CD4-positive, alpha-beta T cell treated with Interleukin-21 for 1 hour (primary cell): ENCODE data around the gene PRR7.

Source experiments
- DNase-seq: peaks from one replicate; pipeline ENCODE4 v3.0.0-alpha.2; 2020

The PRR7 gene

DNA sequence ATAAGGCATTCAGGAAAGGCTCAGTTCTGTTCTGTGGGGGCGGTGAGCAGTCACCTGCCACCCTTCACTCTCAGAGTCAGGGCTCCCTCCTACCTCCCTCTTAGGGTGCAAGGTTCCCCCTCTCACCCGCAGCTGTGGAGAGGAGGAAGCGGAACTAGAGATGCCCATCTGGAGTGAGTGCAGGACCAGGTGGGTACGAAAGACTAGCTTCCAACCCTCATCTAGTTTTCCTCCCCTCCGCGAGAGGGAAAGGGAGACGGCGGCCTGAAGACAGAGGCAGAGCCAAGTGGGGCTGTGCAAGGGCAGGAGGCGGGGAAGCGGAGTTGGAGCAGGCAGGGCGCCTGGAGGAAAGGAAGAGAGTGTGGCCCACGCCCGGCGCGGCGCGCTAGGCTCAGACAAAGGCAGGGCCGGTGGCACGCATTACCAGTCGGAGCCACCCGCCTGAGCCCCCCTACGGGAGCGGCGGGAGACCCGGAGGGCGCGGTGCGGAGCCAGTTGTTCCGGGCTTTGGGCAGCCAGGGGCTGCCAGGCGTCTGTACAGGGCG lies 7.3 kb downstream of the PRR7 start:
- DNase-seq, result no peak

DNA sequence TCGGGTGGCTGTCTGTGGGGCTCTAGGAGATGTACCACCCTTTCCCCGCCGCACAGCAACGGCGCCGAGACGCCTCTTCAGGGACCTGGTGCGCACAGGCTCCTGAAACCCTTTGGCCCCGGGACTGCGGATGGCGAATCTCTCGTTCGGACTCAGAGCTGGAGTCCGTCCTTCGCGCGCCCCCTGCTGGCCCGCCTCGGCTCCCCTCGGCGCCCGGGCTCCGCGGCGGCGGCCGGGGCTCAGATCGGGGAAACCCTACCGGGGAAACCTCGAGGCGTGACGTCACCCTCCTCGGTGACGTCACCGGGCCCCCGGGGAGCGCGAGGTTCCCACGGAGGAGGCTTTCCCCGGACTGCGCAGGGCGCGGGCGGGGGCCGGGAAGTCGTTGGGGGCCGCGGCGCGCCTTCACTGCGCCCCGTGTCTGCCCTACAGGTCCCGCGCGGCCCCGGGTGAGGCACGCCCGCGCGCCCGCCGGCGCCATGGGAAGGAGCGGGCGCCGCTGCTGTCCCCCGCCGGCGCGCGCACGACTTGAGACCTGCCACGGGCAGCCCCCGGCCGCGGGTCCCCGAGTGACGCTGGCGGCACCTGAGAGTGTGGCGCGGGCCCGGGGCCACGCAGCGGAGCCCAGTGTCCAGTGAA lies 7.9 kb downstream of the PRR7 start:
- peak; percentile 96 for DNase-seq

- peak; percentile 93 for DNase-seq
Observed at GRCh38 chr5:177455036-177455660, 8.5 kb downstream of the PRR7 start.

GRCh38 chr5:177455661-177456590 lies 9.3 kb downstream of the PRR7 start:
- DNase-seq, result peak; percentile 93

- no peak for DNase-seq
Observed at GRCh38 chr5:177456591-177456964, 10.0 kb downstream of the PRR7 start.

DNA sequence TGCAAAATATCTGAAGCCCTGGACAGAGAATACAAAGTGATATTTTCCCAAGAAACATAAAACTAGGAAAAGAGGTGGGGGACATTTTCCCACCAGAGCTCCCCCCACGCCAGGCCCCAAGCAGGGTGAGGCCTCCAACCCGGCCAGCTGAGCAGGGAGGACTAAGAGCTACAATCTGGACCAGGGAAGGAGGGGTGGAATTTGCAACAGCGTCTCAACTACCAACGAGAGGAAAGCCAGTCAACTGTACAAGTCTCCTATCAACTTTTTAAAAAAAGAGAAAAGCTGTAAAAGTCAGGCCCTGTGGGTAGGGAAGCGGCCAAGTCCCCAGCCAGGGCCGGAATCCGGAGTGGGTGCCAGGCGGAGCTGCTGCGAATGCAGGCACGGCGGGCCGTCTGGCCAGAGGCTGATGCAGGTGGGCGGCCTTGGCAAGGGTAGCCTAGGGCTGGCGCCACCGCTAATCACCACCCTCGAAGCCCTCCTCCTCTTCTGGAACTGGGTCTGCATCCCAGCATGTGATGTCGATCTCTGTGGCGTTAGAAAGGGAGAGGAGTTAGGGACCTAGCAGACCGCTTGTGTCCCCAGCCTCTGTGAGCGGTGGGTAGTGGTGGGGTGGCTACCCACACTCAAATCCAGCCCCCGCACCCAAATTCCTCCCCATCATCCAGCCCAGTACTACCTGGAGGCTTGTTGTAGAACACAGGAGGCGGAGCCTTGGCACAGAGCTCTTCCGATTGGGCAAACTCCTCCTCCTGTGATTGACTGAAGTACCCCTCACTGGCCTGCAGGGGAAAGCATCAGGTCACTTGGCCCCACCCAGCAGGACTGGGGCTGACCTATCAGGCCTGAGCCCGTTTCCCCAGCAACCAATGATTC lies 10.6 kb downstream of the PRR7 start:
- peak; percentile 80 for DNase-seq

- no peak for DNase-seq
Observed at GRCh38 chr5:177457852-177458681, 11.5 kb downstream of the PRR7 start.

DNA sequence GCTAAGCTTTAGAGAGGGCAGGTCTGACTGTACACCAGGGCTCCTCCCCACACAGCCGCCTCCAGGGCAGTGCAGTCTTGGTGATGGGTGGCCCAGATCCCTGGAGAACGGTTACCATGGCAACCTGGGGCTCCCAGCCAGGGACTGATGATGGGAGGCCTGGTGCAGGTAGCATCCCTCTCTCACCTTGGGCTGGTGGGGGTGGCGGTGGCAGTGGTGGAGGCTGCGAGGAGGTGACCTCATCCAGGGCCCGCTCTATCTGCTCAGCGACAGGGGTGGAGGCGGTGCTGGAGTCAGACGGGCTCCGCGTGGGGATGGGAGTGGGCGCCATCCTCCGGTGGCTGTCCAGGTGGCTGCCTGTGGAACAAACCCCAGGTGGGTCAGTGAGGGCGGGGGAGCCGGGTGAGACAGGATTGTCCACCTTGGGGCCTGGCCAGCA lies 12.3 kb downstream of the PRR7 start:
- DNase-seq, result no peak

- DNase-seq, result no peak
Observed at GRCh38 chr5:177459357-177459756, 12.7 kb downstream of the PRR7 start.

- DNase-seq, result no peak
Observed at GRCh38 chr5:177459819-177460628, 13.4 kb downstream of the PRR7 start.

DNA sequence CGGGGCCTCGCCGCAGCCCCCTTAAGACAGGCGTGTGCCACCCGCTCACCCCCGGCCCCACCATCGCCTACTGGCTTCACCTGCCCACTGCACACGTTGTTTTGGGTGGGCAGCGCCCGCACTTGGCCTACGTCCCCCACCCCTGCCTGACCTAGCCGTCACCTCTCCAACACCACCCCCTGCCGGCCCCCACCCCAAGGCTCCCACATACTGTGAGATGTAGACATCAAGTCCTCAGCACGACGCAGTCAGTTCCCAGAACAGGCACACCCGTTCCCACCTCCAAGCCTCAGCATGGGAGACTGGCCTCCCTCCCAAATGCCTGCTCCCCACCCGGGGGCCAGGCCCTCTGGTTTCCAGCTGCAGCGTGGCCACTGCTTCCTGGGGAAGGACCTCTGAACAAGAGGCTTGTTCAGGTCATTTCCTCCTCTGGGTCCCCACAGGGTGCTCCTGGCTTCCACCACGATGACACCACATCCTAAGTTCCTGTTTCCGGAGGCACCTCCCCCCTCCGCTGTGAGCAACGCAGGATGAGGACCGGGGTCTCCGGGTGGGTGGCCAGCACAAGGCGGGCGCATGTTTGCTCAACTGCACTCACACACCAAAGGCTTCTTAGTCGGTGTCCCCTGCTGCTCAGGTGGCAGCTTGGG lies 15.5 kb downstream of the PRR7 start:
- no peak for DNase-seq

- no peak for DNase-seq
Observed at GRCh38 chr5:177465044-177465443, 18.4 kb downstream of the PRR7 start.

DNA sequence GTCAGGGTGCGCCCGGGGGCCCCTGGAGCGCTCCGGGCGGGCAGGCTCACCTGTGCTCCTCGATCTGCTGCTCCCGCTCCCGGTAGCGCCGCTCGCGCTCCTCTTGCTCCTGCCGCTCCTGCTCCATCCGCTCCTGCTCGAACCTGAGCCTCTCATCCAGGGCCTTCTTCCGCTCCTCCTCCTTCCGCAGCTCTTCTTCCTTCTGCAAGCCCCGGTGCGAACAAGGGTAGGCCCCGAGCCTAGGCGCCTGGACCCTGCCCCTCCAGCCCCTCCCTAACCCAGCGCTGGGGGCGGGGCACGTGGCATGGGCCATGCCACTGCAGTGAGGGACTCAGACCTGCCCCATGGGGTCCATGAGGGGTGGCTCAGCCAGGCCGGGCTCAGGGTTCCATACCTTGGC lies 20.2 kb downstream of the PRR7 start:
- DNase-seq, result no peak

- no peak for DNase-seq
Observed at GRCh38 chr5:177467436-177467835, 20.8 kb downstream of the PRR7 start.

GRCh38 chr5:177468329-177468684 lies 21.7 kb downstream of the PRR7 start:
- DNase-seq, result no peak

DNA sequence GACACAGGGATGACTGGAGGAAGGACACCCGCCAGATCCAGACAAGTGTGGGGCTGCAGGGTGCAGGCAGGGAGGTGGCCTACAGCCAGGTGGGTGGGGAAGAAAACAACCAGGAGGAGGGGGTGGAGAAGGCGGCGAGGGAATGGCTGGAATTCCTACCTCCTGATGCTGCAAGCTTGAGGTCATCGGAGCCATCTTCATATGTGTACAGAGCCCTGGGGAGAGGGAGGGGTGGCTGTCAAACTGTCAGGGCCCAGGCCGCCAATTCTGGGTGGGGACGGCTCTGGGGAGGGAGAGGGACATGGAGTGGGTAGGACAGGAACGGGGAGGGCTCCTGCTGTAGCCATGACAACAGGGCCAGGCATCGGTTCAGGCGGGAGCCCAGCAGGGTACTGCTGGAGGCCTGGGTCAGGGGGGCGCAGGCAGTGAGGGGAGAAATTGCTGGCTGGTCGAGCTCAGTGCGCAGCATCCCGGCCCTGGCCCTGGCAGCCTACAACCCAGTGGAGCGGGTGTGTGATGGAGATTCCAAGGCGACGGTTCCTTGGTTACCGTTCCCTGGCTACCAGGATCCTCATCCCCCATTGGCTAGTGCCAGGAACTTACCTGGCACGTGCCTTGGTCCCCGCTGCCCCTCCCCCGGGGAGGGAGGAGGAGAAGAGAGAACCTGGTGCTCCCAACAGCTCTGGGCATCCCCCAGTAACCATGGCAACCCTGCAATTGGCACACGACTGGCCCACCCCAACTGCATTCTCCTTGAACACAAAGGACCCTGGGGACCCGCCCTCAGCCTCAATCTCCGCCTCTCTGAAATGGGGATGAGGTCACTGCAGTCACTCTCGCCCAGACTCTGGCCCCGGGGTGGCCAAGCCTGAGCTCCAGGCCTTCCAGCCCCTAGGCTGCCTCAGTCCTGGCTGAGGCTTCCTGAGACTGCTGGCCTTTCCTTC lies 22.3 kb downstream of the PRR7 start:
- no peak for DNase-seq

- DNase-seq, result no peak
Observed at GRCh38 chr5:177469750-177470525, 23.3 kb downstream of the PRR7 start.
